GM21619 (cell line): Measurements from ENCODE around the gene ZHX3.

Experiments
- ATAC-seq: cut with Tn5 transposase; IDR thresholded peaks from one replicate; pipeline ENCODE4 v1.9.1; 2021; ENCODE audit not compliant: unreplicated experiment

ZHX3 gene

GRCh38 chr20:41161886-41162285 lies 155.6 kb downstream of the ZHX3 start:
- no peak for ATAC-seq

- ATAC-seq, result no peak
These were observed 156.8 kb downstream of the ZHX3 start for GRCh38 chr20:41160686-41161085.

- ATAC-seq, result no peak
These were observed 158.0 kb downstream of the ZHX3 start for GRCh38 chr20:41159547-41159946.

GRCh38 chr20:41158082-41158625 lies 159.4 kb downstream of the ZHX3 start:
- no peak for ATAC-seq

GRCh38 chr20:41155261-41155660 lies 162.3 kb downstream of the ZHX3 start:
- no peak for ATAC-seq

- ATAC-seq, result no peak
These were observed 162.9 kb downstream of the ZHX3 start for GRCh38 chr20:41154436-41155176.

GRCh38 chr20:41152108-41152757 lies 165.3 kb downstream of the ZHX3 start:
- ATAC-seq, result no peak

- no peak for ATAC-seq
These were observed 166.2 kb downstream of the ZHX3 start for GRCh38 chr20:41151134-41151869.

GRCh38 chr20:41150664-41151063 lies 166.9 kb downstream of the ZHX3 start:
- no peak for ATAC-seq

- no peak for ATAC-seq
These were observed 168.6 kb downstream of the ZHX3 start for GRCh38 chr20:41148942-41149341.

GRCh38 chr20:41147767-41148191 lies 169.8 kb downstream of the ZHX3 start:
- ATAC-seq, result no peak

GRCh38 chr20:41145821-41146620 lies 171.5 kb downstream of the ZHX3 start:
- no peak for ATAC-seq

GRCh38 chr20:41145317-41145716 lies 172.2 kb downstream of the ZHX3 start:
- no peak for ATAC-seq

- ATAC-seq, result no peak
These were observed 174.2 kb downstream of the ZHX3 start for GRCh38 chr20:41143354-41143753.

- ATAC-seq, result no peak
These were observed 174.6 kb downstream of the ZHX3 start for GRCh38 chr20:41142919-41143318.

GRCh38 chr20:41142245-41142644 lies 175.3 kb downstream of the ZHX3 start:
- no peak for ATAC-seq

GRCh38 chr20:41141153-41141815 lies 176.2 kb downstream of the ZHX3 start:
- no peak for ATAC-seq

- no peak for ATAC-seq
These were observed 177.1 kb downstream of the ZHX3 start for GRCh38 chr20:41140226-41141133.
